CD4-positive, alpha-beta memory T cell (primary cell): ENCODE results near the gene TUBA4A. TPM values are rescaled to one million over a fixed set of nuclear protein-coding genes. Genes with fewer than 3 reads are reported as not detected.
A peak's percentile ranks its signal among the peaks of the same experiment; 100 is the strongest.

Source experiments
- CTCF ChIA-PET: fragments of 350-600 bp; sonication (Branson Sonifier 250); formaldehyde crosslinking; loops from one replicate; lab custom pipeline; 2021; ENCODE audit warnings: inconsistent platforms; ENCODE audit not compliant: partially characterized antibody; lab: Charles Lee
- POLR2A ChIA-PET: fragments of 350-600 bp; sonication (Branson Sonifier 250); formaldehyde crosslinking; loops from one replicate; lab custom pipeline; 2021; ENCODE audit not compliant: partially characterized antibody; lab: Charles Lee
- DNase-seq, 5 donors: peaks; one replicate each; pipeline versions ENCODE4 v3.0.0 to v3.0.0-alpha.2; 2020 to 2022; ENCODE audit warnings: mixed read lengths in 1 of 5
- H3K27ac ChIP-seq: one replicate; pipeline ENCODE4 v1.7.0; 2013; ENCODE audit warnings: low read depth, low read length
- H3K27me3 ChIP-seq: 2 replicates; pipeline ENCODE4 v1.7.0; 2013; ENCODE audit warnings: mild to moderate bottlenecking, low read length, moderate library complexity; ENCODE audit not compliant: insufficient read depth
- H3K36me3 ChIP-seq: 2 replicates; pipeline ENCODE4 v1.7.0; 2013; ENCODE audit warnings: mild to moderate bottlenecking, low read length, moderate library complexity; ENCODE audit not compliant: insufficient read depth
- H3K4me1 ChIP-seq: 2 replicates; pipeline ENCODE4 v1.7.0; 2013; ENCODE audit warnings: mild to moderate bottlenecking, low read length, moderate library complexity; ENCODE audit not compliant: insufficient read depth
- H3K4me3 ChIP-seq, 2 donors: one replicate each; pipeline ENCODE4 v1.7.0; 2013; ENCODE audit warnings: low read length in 2 of 2, mild to moderate bottlenecking in 1 of 2
- H3K9me3 ChIP-seq, 2 donors: one replicate each; pipeline ENCODE4 v1.7.0; 2013; ENCODE audit warnings: low read length in 2 of 2, control low read depth in 1 of 2; ENCODE audit not compliant: control insufficient read depth in 1 of 2
- H3K27ac Mint-ChIP-seq, 7 donors: one replicate each; pipeline ENCODE4 v1.8.0; 2020 to 2021; ENCODE audit warnings: mixed read lengths in 7 of 7, mild to moderate bottlenecking in 6 of 7, inconsistent platforms in 3 of 7, moderate library complexity in 3 of 7
- H3K27me3 Mint-ChIP-seq, 2 donors: one replicate each; pipeline ENCODE4 v1.8.0; 2020 to 2021; ENCODE audit warnings: mixed read lengths in 2 of 2
- H3K36me3 Mint-ChIP-seq, 2 donors: one replicate each; pipeline ENCODE4 v1.8.0; 2020 to 2021; ENCODE audit warnings: mixed read lengths in 2 of 2, inconsistent platforms in 1 of 2, mild to moderate bottlenecking in 1 of 2
- H3K4me1 Mint-ChIP-seq, 4 donors: one replicate each; pipeline ENCODE4 v1.8.0; 2020 to 2021; ENCODE audit warnings: mixed read lengths in 4 of 4, mild to moderate bottlenecking in 1 of 4
- H3K4me3 Mint-ChIP-seq, 8 donors: one replicate each; pipeline ENCODE4 v1.8.0; 2020 to 2021; ENCODE audit warnings: mixed read lengths in 8 of 8, mild to moderate bottlenecking in 7 of 8, moderate library complexity in 6 of 8, inconsistent platforms in 3 of 8
- H3K9me3 Mint-ChIP-seq, 8 donors: one replicate each; pipeline ENCODE4 v1.8.0; 2020 to 2021; ENCODE audit warnings: mixed read lengths in 8 of 8, mild to moderate bottlenecking in 5 of 8, inconsistent platforms in 3 of 8, moderate library complexity in 1 of 8
- intact Hi-C: fragments of 100-400 bp; cut with micrococcal nuclease; formaldehyde crosslinking; loops from one replicate; pipeline ENCODE4 v1.15.1; 2023
- polyA plus RNA-seq, 2 donors: library from polyadenylated mRNA; unstranded; fragments of 300-500 nt; fragmentation: Illumina TruSeq; gene quantifications; one replicate each; pipeline ENCODE4 v1.2.3, GENCODE V29; 2021
- total RNA-seq, 2 experiments: library from RNA; stranded (reverse); gene quantifications; one replicate each; pipeline ENCODE4 v1.2.3, GENCODE V29; 2021

Gene TUBA4A
- total and polyA plus RNA-seq, 4 experiments from 2014 or later, result 157 to 268 (median 251) TPM

DNA sequence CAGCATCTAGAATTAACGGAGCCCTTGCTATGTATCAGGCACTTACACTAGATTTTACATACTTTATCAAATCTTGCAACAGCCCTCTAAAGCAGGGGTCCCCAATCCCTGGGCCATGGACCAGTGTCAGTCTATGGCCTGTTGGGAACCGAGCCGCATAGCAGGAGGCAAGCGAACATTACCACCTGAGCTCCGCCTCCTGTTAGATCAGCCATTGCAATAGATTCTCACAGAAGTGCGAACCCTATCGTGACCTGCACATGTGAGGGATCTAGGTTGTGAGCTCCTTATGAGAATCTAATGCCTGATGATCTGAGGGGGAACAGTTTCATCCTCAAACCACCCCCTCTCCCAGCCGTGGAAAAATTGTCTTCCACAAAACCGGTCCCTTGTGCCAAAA lies 38.9 kb upstream of the TUBA4A start:
- Mint-ChIP-seq H3K36me3 (peaks cover 0 to 1% of the 10 kb centered on the region in 2 donors), H3K27ac (peak overlapping the region in 1 of 7 donors; percentile 62), H3K4me3 (peak overlapping the region in 3 of 8 donors; percentile 25 to 34 (median 28))

DNA sequence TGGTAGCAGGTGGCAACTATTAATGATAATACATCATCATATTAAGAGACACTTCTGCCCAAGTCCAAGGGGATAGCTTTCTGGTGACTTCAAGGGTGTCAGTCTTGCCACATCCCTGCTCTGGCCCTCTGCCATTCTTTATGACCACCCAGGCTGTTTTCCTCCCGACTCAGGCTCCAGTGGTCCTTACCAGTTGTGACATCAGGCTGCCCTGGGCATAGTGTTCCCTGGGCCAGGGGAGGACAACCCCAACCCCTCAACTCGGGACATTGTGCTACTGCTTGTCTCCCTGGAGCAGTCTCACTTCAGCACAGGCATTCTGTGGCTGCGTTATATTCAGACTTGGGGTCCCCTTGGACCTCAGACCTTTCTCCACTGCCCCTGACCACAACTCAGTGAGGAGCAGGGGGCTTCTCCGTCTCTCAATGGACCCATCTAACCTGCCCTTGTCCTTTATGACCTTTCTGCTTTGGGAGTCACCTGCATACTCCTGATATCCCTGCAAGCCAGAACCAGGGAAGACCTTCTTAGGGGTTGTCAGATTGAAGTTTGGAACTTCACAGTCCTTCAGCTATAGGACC lies 38.3 kb upstream of the TUBA4A start:
- peaks cover 0 to 3% (median 0%) of the 10 kb centered on the region in 8 donors for H3K9me3 Mint-ChIP-seq
- H3K27ac Mint-ChIP-seq, result peak overlapping the region in 1 of 7 donors; percentile 37
- H3K4me1 Mint-ChIP-seq, result peaks cover 6 to 12% (median 7%) of the 10 kb centered on the region in 4 donors
- Histone ChIP-seq H3K27ac (no peak overlapping the region), H3K27me3 (no peaks in the 10 kb centered on the region), H3K4me3 (no peak overlapping the region), H3K4me1 (peaks cover 12% of the 10 kb centered on the region), H3K36me3 (no peaks in the 10 kb centered on the region), H3K9me3 (no peaks in the 10 kb centered on the region)
- intact Hi-C loops, result no loop called here
- DNase-seq, result no peak
- ChIA-PET CTCF (interaction anchor here (0.9 to 6.6 kb wide), 9 partner anchors 8 to 140 kb away, joined by 3 to 208 read pairs (median 5); partner anchors contain the start of genes DNAJB2, GLB1L, STK16 and TUBA4A), POLR2A (interaction anchor here (0.9 to 8.6 kb wide), 4 partner anchors 13 to 86 kb away, joined by 5 to 119 read pairs (median 52); partner anchors contain the start of genes DNAJB2, TUBA4A and TUBA4B)
- H3K4me3 Mint-ChIP-seq, result no peak overlapping the region
- no peaks in the 10 kb centered on the region for H3K27me3 Mint-ChIP-seq
- H3K36me3 Mint-ChIP-seq, result peaks cover 0 to 1% of the 10 kb centered on the region in 2 donors

More for the DNA sequence above, 38.9 kb upstream of the TUBA4A start:
- Histone ChIP-seq H3K4me3 (no peak overlapping the region), H3K27ac (no peak overlapping the region), H3K27me3 (no peaks in the 10 kb centered on the region), H3K4me1 (peaks cover 12% of the 10 kb centered on the region), H3K9me3 (no peaks in the 10 kb centered on the region), H3K36me3 (no peaks in the 10 kb centered on the region)
- intact Hi-C loops, result no loop called here
- no peaks in the 10 kb centered on the region for H3K27me3 Mint-ChIP-seq
- POLR2A ChIA-PET, result interaction anchor here (4.4 to 8.6 kb wide), 3 partner anchors 13 to 44 kb away, joined by 35 to 119 read pairs (median 68); partner anchors contain the start of genes DNAJB2, TUBA4A and TUBA4B
- no peak for DNase-seq
- H3K9me3 Mint-ChIP-seq, result peaks cover 0 to 3% (median 0%) of the 10 kb centered on the region in 8 donors
- peaks cover 6 to 14% (median 7%) of the 10 kb centered on the region in 4 donors for H3K4me1 Mint-ChIP-seq
- CTCF ChIA-PET, result interaction anchor here (0.9 to 6.6 kb wide), 9 partner anchors 10 to 141 kb away, joined by 3 to 208 read pairs (median 6); partner anchors contain the start of genes CNPPD1, DNAJB2, GLB1L and NHEJ1

DNA sequence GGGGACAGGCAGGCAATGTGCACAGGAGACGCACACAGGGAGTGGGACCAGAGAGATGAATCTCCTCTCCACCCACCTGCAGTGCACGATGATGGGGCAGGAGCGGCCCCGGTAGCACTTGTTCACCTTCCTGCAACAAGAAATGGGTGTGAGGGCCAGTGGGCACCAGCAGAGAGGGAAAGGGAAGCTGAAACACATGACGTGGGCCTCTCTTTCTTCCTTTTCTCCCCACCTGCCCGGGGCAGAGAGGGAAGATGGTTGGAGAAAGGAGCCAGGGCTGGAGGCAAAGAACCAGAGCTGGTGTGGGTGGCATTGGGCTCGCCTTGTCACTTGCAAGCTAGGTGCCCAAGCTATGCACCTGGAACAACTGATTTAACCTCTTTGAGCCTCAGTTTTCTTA lies 37.7 kb upstream of the TUBA4A start:
- peaks cover 6 to 10% (median 7%) of the 10 kb centered on the region in 4 donors for H3K4me1 Mint-ChIP-seq
- Histone ChIP-seq H3K36me3 (peaks cover under 1% of the 10 kb centered on the region), H3K4me3 (no peak overlapping the region), H3K9me3 (no peaks in the 10 kb centered on the region), H3K27ac (no peak overlapping the region), H3K27me3 (no peaks in the 10 kb centered on the region), H3K4me1 (peaks cover 12% of the 10 kb centered on the region)
- H3K4me3 Mint-ChIP-seq, result no peak overlapping the region
- ChIA-PET CTCF (interaction anchor here (1.1 to 6.6 kb wide), 7 partner anchors 8 to 137 kb away, joined by 3 to 208 read pairs (median 5); partner anchors contain the start of gene DNAJB2), POLR2A (interaction anchor here (0.9 to 8.6 kb wide), 3 partner anchors 12 to 85 kb away, joined by 5 to 119 read pairs (median 68); partner anchors contain the start of genes DNAJB2, TUBA4A and TUBA4B)
- no peaks in the 10 kb centered on the region for H3K27me3 Mint-ChIP-seq
- intact Hi-C loops, result no loop called here
- no peak for DNase-seq
- H3K36me3 Mint-ChIP-seq, result peaks cover 0 to 5% of the 10 kb centered on the region in 2 donors
- H3K27ac Mint-ChIP-seq, result no peak overlapping the region
- H3K9me3 Mint-ChIP-seq, result peaks cover 0 to 1% (median 0%) of the 10 kb centered on the region in 8 donors

DNA sequence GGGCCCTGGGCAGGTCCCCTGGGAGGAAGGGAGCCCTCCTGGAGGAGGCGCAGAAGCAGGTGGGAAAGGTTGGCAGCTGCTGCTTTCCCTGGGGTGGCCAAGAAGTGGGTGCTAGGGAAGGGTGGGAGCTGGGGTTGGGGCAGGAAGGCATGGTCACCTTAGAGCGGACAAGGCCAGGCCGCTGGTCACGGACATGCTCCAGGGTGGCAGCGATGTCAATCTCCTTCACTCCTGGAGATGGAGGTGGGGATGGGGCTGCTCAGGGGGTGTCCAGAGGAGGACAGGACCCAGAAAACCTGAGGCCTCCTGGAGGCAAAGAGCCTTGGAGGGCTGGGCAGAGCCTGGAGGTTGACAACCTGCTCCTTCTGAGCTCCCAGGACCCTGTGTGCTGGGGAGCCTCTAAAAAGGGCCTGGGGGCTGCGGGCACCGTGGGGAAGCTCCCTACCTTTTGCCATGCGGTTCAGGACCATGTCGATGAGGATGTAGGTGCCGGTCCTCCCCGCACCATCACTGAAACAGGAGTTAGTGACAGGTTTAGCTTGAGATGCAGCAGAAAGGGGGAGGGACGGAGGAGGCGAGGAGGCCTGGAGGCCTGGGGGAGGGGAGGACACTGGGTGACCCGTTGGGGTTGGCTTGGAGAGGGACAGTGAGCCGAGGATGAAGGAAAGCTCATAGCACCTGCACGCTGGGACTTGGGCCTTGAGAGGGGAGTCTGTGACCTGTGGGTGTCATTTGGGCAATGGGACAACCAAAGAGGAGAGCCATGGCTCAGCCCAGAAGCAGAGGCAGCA lies 36.9 kb upstream of the TUBA4A start:
- Histone ChIP-seq H3K4me1 (peaks cover 12% of the 10 kb centered on the region), H3K4me3 (no peak overlapping the region), H3K9me3 (no peaks in the 10 kb centered on the region), H3K36me3 (peaks cover 4% of the 10 kb centered on the region), H3K27ac (no peak overlapping the region), H3K27me3 (no peaks in the 10 kb centered on the region)
- ChIA-PET POLR2A (interaction anchor here (8.6 kb wide), 1 partner anchor 11 kb away, joined by 119 read pairs; the partner anchor contains the start of gene DNAJB2), CTCF (interaction anchor here (1.4 to 6.6 kb wide), 7 partner anchors 9 to 137 kb away, joined by 3 to 208 read pairs (median 4); partner anchors contain the start of gene DNAJB2)
- Mint-ChIP-seq H3K4me3 (no peak overlapping the region), H3K9me3 (no peaks in the 10 kb centered on the region), H3K27me3 (no peaks in the 10 kb centered on the region), H3K4me1 (peaks cover 3 to 7% (median 5%) of the 10 kb centered on the region in 4 donors), H3K36me3 (peaks cover 0 to 10% of the 10 kb centered on the region in 2 donors), H3K27ac (no peak overlapping the region)
- DNase-seq, result no peak
- intact Hi-C loops, result no loop called here

DNA sequence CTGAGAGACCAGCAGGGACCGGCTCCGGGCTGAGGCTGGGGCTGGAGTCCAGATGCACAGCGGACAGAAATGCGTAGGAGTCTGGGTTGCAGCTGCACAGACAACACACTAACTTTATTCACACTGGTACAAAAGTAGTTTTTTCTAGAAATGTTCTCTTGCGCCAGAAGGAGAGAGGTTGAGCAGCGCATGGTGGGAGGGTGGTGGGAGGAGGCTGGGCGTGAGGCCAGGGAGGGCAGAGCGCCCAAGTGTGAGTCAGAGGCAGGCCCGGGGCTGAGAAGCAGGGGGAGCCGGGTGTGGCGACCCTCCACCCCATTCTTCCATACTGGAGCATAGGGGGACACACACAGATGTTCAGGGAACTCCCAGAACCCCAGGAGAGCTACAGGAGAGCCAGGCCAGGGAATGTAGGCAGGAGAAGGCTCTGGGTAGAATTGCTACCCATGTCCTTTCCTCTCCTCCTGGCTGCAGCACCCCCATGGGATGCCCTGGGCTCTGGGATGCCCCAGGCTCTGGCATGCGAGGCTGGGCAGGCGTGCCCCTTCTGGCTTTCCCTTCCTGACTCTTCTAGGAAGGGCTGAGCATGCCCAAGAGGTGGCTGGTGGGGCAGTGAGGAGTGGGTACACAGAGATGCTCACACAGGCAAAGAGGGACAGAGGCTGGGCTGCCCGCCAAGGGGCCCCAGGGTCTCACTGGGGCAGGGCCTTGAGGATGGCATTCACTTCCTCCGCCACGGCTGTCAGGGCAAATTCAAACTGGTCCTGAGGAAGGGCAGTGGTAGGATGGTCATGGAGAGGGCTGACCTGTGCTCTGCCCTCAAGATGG lies 36.0 kb upstream of the TUBA4A start:
- Histone ChIP-seq H3K27ac (no peak overlapping the region), H3K4me1 (peaks cover 6% of the 10 kb centered on the region), H3K36me3 (peaks cover 12% of the 10 kb centered on the region), H3K27me3 (no peaks in the 10 kb centered on the region), H3K9me3 (no peaks in the 10 kb centered on the region), H3K4me3 (no peak overlapping the region)
- intact Hi-C loops, result no loop called here
- H3K4me3 Mint-ChIP-seq, result no peak overlapping the region
- H3K36me3 Mint-ChIP-seq, result peaks cover 4 to 17% of the 10 kb centered on the region in 2 donors
- ChIA-PET POLR2A (interaction anchor here (8.6 kb wide), 1 partner anchor 10 kb away, joined by 119 read pairs; the partner anchor contains the start of gene DNAJB2), CTCF (interaction anchor here (1.8 to 6.6 kb wide), 2 partner anchors 9 to 130 kb away, joined by 4 to 208 read pairs; partner anchors contain the start of gene DNAJB2)
- no peaks in the 10 kb centered on the region for H3K27me3 Mint-ChIP-seq
- peaks cover 0 to 6% (median under 1%) of the 10 kb centered on the region in 4 donors for H3K4me1 Mint-ChIP-seq
- no peaks in the 10 kb centered on the region for H3K9me3 Mint-ChIP-seq
- no peak overlapping the region for H3K27ac Mint-ChIP-seq
- no peak for DNase-seq

DNA sequence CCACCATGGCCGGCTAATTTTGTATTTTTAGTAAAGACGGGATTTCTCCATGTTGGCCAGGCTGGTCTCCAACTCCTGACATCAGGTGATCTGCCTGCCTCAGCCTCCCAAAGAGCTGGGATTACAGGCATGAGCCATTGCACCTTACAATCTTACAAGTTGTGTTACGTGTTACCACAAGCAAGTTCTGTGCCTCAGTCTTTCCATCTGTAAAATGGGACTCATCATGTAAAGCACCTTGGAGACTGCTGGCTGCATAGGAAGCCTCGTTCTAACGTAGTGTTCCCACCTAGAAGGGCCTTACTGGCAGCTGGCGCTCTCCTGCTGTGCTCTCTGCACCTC lies 35.4 kb upstream of the TUBA4A start:
- Mint-ChIP-seq H3K27ac (no peak overlapping the region), H3K4me1 (peaks cover 0 to 3% (median under 1%) of the 10 kb centered on the region in 4 donors), H3K9me3 (no peaks in the 10 kb centered on the region), H3K27me3 (no peaks in the 10 kb centered on the region), H3K36me3 (peaks cover 4 to 18% of the 10 kb centered on the region in 2 donors), H3K4me3 (no peak overlapping the region)
- POLR2A ChIA-PET, result interaction anchor here (8.6 kb wide), 1 partner anchor 10 kb away, joined by 119 read pairs; the partner anchor contains the start of gene DNAJB2
- Histone ChIP-seq H3K27ac (no peak overlapping the region), H3K36me3 (peaks cover 18% of the 10 kb centered on the region), H3K27me3 (no peaks in the 10 kb centered on the region), H3K4me1 (peaks cover under 1% of the 10 kb centered on the region), H3K9me3 (no peaks in the 10 kb centered on the region), H3K4me3 (no peak overlapping the region)
- DNase-seq, result no peak
- intact Hi-C loops, result no loop called here
- CTCF ChIA-PET, result interaction anchor here (0.7 to 1.8 kb wide), 2 partner anchors 116 to 130 kb away, joined by 3 to 4 read pairs; no protein-coding TSS in a partner anchor
